Naive thymus-derived CD8-positive, alpha-beta T cell (primary cell): ENCODE results near the gene TRIM50. TPM values are rescaled to one million over a fixed set of nuclear protein-coding genes. Genes with fewer than 3 reads are reported as not detected.

Experiments
- ATAC-seq, 2 donors: fragments of 150-1000 bp; cut with Tn5 transposase in 1 of 2; sonication (Bioruptor Pico), chemical (Tn5 transposase) in 1 of 2; 1 replicate in 1 of 2; 2 replicates in 1 of 2; pipeline ENCODE4 v1.10.0; 2021; ENCODE audit warnings: mild to moderate bottlenecking in 2 of 2, moderate library complexity in 2 of 2
- POLR2A ChIA-PET: fragments of 350-600 bp; sonication (Branson Sonifier 250); formaldehyde crosslinking; loops from one replicate; lab custom pipeline; 2021; ENCODE audit warnings: antibody characterized with exemption; lab: Charles Lee
- DNase-seq, 10 donors: peaks; one replicate each; pipeline versions ENCODE4 v3.0.0 to v3.0.0-alpha.2; 2020 to 2022
- H3K27ac Mint-ChIP-seq, 10 donors: one replicate each; pipeline ENCODE4 v1.8.0; 2020 to 2022; ENCODE audit warnings: mild to moderate bottlenecking in 10 of 10, mixed read lengths in 10 of 10, moderate library complexity in 4 of 10, inconsistent platforms in 1 of 10
- H3K27me3 Mint-ChIP-seq, 5 donors: one replicate each; pipeline ENCODE4 v1.8.0; 2021 to 2022; ENCODE audit warnings: mixed read lengths in 5 of 5
- H3K36me3 Mint-ChIP-seq, 3 donors: one replicate each; pipeline ENCODE4 v1.8.0; 2020 to 2022; ENCODE audit warnings: mixed read lengths in 3 of 3, mild to moderate bottlenecking in 2 of 3, inconsistent platforms in 1 of 3
- H3K4me1 Mint-ChIP-seq, 4 donors: one replicate each; pipeline ENCODE4 v1.8.0; 2021 to 2022; ENCODE audit warnings: mixed read lengths in 4 of 4
- H3K4me3 Mint-ChIP-seq, 10 donors: one replicate each; pipeline ENCODE4 v1.8.0; 2020 to 2022; ENCODE audit warnings: mild to moderate bottlenecking in 10 of 10, mixed read lengths in 10 of 10, moderate library complexity in 6 of 10, inconsistent platforms in 1 of 10
- H3K9me3 Mint-ChIP-seq, 9 donors: one replicate each; pipeline ENCODE4 v1.8.0; 2020 to 2022; ENCODE audit warnings: mixed read lengths in 9 of 9, mild to moderate bottlenecking in 3 of 9, inconsistent platforms in 1 of 9, moderate library complexity in 1 of 9
- polyA plus RNA-seq, 3 donors: library from polyadenylated mRNA; unstranded; fragments of 300-500 nt; fragmentation: Illumina TruSeq; gene quantifications; one replicate each; pipeline ENCODE4 v1.2.3, GENCODE V29; 2021
- total RNA-seq, 8 experiments: library from RNA in 2 of 8; stranded (reverse) in 2 of 8; gene quantifications; one replicate each; pipeline ENCODE4 v1.2.3 and lab custom pipeline; 2021 to 2026

TRIM50 gene
- total and polyA plus RNA-seq, 5 experiments from 2014 or later: 0.25 TPM; not detected in 4

- Mint-ChIP-seq H3K9me3 (no peaks in the 10 kb centered on the region), H3K27me3 (peaks cover 3 to 11% (median 5%) of the 10 kb centered on the region in 5 donors), H3K36me3 (no peaks in the 10 kb centered on the region), H3K4me3 (peak overlapping the region in 2 of 10 donors; percentile 4 to 39), H3K4me1 (peaks cover 0 to 10% (median 5%) of the 10 kb centered on the region in 4 donors), H3K27ac (peak overlapping the region in 2 of 10 donors; percentile 18 to 76)
- DNase-seq (no peak), ATAC-seq (no peak)
- POLR2A ChIA-PET: no interaction called here
These were observed 32.0 kb upstream of the TRIM50 start for GRCh38 chr7:73359746-73360375.

- H3K4me3 Mint-ChIP-seq: peak overlapping the region in 3 of 10 donors; percentile 4 to 42 (median 39)
- no peaks in the 10 kb centered on the region for H3K9me3 Mint-ChIP-seq
- POLR2A ChIA-PET: no interaction called here
- ATAC-seq (no peak), DNase-seq (no peak)
- H3K36me3 Mint-ChIP-seq: no peaks in the 10 kb centered on the region
- H3K4me1 Mint-ChIP-seq: peaks cover 0 to 10% (median 5%) of the 10 kb centered on the region in 4 donors
- peaks cover 3 to 11% (median 5%) of the 10 kb centered on the region in 5 donors for H3K27me3 Mint-ChIP-seq
- peak overlapping the region in 3 of 10 donors; percentile 18 to 76 (median 62) for H3K27ac Mint-ChIP-seq
These were observed 31.4 kb upstream of the TRIM50 start for GRCh38 chr7:73359306-73359705.

GRCh38 chr7:73358590-73359275 lies 30.9 kb upstream of the TRIM50 start:
- POLR2A ChIA-PET: no interaction called here
- ATAC-seq (no peak), DNase-seq (no peak)
- Mint-ChIP-seq H3K27ac (peak overlapping the region in 4 of 10 donors; percentile 43 to 78 (median 62)), H3K27me3 (peaks cover 3 to 11% (median 5%) of the 10 kb centered on the region in 5 donors), H3K4me1 (peaks cover 0 to 10% (median 5%) of the 10 kb centered on the region in 4 donors), H3K9me3 (no peaks in the 10 kb centered on the region), H3K36me3 (no peaks in the 10 kb centered on the region), H3K4me3 (peak overlapping the region; percentile 26 to 66 (median 49))

DNA sequence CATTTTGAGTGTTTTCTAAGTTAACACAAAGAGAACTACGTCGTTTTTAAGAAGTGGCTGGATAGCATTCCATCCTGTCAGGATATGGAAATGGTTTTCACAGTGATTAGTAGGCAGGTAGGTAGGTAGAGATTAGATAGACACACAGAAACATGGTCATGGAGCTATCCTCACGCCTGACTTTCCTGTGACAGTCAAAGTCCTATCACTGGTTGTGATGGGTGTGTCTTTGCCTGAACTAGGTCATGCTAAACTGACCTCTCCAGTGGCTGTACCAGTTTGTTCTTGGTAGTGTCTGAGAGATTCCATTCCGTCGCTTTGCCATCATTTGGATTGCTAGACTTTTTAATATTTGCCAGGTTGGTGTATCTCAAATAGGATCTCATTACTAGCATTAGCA lies 28.3 kb upstream of the TRIM50 start:
- POLR2A ChIA-PET: no interaction called here
- Mint-ChIP-seq H3K4me3 (no peak overlapping the region), H3K27ac (no peak overlapping the region), H3K27me3 (peaks cover 3 to 11% (median 5%) of the 10 kb centered on the region in 5 donors), H3K9me3 (peaks cover 0 to 12% (median 4%) of the 10 kb centered on the region in 9 donors), H3K36me3 (peaks cover 0 to 2% (median 0%) of the 10 kb centered on the region in 3 donors), H3K4me1 (peaks cover 0 to 10% (median 5%) of the 10 kb centered on the region in 4 donors)
- no peak for DNase-seq
- no peak for ATAC-seq

DNA sequence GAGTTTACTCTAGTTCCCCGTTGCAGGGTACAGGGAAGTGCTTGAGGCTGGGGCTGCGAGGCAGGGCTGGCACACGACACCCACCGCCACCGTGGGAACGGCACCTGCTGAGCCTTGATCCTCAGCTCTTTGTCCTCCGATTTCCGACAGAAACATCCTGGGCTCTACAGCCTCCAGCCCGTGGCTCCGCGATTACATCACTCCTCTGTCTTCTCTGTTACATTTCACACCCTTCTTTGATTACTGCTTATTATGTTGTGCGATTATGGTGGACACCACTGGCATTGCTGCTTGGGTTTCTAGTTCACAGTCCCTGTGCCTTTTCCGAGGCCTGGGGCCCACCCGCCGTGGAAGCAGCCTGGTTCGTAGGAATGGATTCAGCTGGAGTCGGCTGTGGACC lies 26.9 kb upstream of the TRIM50 start:
- no peak overlapping the region for H3K4me3 Mint-ChIP-seq
- peaks cover 0 to 9% (median 2%) of the 10 kb centered on the region in 5 donors for H3K27me3 Mint-ChIP-seq
- H3K36me3 Mint-ChIP-seq: peaks cover 0 to 2% (median 0%) of the 10 kb centered on the region in 3 donors
- DNase-seq (no peak), ATAC-seq (no peak)
- H3K9me3 Mint-ChIP-seq: peaks cover 0 to 12% (median 4%) of the 10 kb centered on the region in 9 donors
- no peak overlapping the region for H3K27ac Mint-ChIP-seq
- POLR2A ChIA-PET: no interaction called here
- peaks cover 0 to 10% (median 5%) of the 10 kb centered on the region in 4 donors for H3K4me1 Mint-ChIP-seq

DNA sequence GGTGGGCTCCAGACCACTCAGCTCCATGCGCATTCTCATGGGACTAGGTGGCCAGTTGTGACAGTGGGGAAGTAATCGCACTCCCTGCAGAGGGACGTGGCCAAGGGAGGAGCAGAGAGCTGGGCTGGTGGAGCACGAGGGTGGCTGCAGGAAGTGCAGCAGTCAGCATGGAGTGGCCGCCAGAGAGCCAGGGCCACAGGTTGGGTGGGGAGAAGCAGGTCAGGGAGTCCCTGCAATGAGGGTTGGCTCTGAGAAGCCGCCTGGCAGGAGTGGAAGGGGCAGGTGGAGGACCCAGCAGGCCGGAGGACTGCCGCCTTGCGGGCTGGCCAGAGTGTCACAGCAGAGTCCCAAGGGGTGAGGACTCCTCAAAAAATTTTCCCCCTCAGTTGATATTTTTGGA lies 26.3 kb upstream of the TRIM50 start:
- H3K27me3 Mint-ChIP-seq: peaks cover 0 to 2% (median under 1%) of the 10 kb centered on the region in 5 donors
- POLR2A ChIA-PET: no interaction called here

DNA sequence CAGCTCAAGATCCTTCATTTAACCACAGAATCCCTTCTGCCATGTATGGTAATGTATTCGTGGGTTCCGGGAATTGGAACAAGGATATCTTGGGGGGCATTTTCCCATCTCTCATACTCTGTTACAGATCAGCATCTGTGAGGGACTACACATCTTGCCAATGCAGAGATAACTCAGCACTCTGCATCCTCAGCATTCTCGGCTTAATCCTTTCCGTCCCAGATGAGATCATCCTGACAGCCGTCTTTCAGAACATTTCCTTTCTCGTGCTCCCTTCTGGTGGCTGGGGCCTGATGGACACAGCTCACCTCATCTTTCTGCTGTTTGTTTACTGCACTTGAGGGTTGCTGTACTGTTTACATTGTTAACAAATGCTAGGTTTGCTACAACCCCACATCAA lies 25.4 kb upstream of the TRIM50 start:
- H3K27ac Mint-ChIP-seq: peak overlapping the region in 1 of 10 donors; percentile 75

More for the DNA sequence above, 26.3 kb upstream of the TRIM50 start:
- no peak for DNase-seq
- peaks cover 0 to 2% (median 0%) of the 10 kb centered on the region in 3 donors for H3K36me3 Mint-ChIP-seq
- peaks cover 0 to 12% (median 4%) of the 10 kb centered on the region in 9 donors for H3K9me3 Mint-ChIP-seq
- no peak overlapping the region for H3K4me3 Mint-ChIP-seq
- ATAC-seq: no peak
- H3K4me1 Mint-ChIP-seq: peaks cover 0 to 9% (median 4%) of the 10 kb centered on the region in 4 donors
- no peak overlapping the region for H3K27ac Mint-ChIP-seq

DNA sequence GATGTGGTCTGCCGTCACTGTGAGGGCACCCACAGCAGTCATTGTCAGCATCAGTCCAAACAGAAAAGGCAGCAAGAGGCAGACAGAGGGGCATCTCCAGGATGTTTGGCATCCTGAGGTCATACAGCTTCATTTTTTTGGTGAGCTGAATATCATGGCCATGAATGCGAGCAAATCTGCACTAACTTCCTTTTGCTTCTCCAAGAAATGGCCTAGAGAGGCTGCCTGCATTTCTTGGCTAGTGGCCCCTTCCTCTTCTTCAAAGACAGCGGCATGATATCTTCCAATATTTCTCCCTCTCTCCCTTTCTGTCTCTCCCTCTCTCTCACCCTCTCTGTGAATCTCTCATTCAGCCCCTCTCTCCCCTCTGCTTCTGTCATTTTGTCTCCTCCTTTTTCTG lies 24.9 kb upstream of the TRIM50 start:
- ATAC-seq (no peak), DNase-seq (no peak)
- no peak overlapping the region for H3K4me3 Mint-ChIP-seq
- peaks cover 0 to 2% (median 0%) of the 10 kb centered on the region in 5 donors for H3K27me3 Mint-ChIP-seq
- peaks cover 0 to 2% (median 0%) of the 10 kb centered on the region in 3 donors for H3K36me3 Mint-ChIP-seq
- H3K9me3 Mint-ChIP-seq: peaks cover 0 to 12% (median 4%) of the 10 kb centered on the region in 9 donors
- H3K27ac Mint-ChIP-seq: peak overlapping the region in 1 of 10 donors; percentile 75
- peaks cover 0 to under 1% (median 0%) of the 10 kb centered on the region in 4 donors for H3K4me1 Mint-ChIP-seq
- POLR2A ChIA-PET: no interaction called here

More for the DNA sequence above, 25.4 kb upstream of the TRIM50 start:
- DNase-seq: no peak
- Mint-ChIP-seq H3K9me3 (peaks cover 0 to 12% (median 4%) of the 10 kb centered on the region in 9 donors), H3K27me3 (peaks cover 0 to 2% (median 0%) of the 10 kb centered on the region in 5 donors), H3K4me1 (peaks cover 0 to 4% (median 2%) of the 10 kb centered on the region in 4 donors), H3K36me3 (peaks cover 0 to 2% (median 0%) of the 10 kb centered on the region in 3 donors), H3K4me3 (no peak overlapping the region)
- POLR2A ChIA-PET: no interaction called here
- ATAC-seq: no peak

DNA sequence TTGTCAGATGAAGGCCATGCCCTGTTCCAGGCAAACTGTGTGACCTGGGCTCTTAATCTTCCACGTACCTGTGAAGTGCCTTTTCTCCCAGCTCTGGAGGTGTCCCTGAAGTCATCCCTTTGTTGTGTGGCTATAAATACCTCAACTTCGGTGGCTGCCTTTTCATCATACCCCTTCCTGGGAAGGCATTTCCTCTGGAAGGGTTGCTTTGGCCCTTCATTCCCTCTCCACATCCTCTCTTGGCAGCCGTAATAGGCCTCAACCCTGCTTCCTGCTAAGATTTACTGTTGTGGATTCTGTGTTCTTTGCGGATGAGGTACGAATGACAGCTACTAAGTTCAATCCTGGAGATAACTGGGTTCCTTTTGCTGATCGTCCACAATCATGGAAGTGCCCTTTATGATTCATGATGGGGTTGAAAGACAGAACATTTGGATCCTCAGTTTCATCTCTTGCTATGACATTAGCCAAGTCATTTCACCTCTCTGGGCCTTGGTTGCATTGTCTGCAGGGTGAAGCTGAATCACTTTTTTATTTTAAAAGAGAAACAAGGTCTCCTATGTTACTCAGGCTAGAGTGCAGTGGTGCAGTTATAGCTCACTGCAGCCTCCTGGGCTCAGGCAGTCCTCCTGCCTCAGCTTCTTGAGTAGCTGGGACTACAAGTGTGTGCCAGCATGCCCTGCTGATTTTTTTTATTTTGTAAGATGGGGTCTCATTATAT lies 23.7 kb upstream of the TRIM50 start:
- Mint-ChIP-seq H3K36me3 (peaks cover 0 to 2% (median 0%) of the 10 kb centered on the region in 3 donors), H3K4me3 (no peak overlapping the region), H3K27ac (peak overlapping the region in 2 of 10 donors; percentile 46 to 73), H3K9me3 (peaks cover 0 to 12% (median 4%) of the 10 kb centered on the region in 9 donors), H3K27me3 (peaks cover 0 to 2% (median 0%) of the 10 kb centered on the region in 5 donors), H3K4me1 (no peaks in the 10 kb centered on the region)
- POLR2A ChIA-PET: no interaction called here
- no peak for DNase-seq
- ATAC-seq: no peak

DNA sequence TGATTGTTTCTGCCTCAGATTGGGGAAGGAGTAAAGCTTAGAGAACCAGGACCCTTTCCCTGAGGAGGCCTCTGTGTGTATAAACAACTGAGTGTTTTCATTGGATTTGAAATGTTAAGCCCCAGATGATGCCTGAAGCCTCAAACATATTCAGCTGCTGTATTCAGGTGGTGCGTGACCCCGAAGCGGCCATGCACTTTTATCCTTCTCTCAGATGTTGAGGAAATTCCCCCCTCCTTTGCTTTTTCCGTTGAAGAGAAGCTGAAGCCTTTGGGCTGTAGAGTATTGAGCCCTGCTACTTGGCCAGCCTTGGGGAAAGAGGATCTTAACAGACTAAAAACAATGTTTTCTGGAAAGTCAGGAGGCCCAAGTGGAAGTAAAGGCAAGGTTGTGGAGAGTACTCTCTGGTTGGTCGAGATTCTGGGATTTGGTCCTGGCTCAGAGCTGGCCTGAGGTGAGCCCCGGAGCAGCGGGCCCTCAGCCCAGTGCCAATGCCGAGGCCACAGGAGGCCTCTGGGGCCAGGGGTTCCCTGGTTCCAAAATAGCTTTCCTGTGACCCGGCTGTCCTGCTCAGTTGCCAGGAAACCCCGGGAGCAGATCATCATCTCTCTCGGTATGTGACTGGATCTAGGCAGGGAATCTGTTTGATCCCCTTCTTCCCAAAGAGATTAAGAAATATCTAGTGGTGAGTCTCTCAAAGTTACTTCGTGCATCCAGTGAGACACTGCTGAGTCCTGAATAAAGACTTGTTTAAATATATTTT lies 22.6 kb upstream of the TRIM50 start:
- Mint-ChIP-seq H3K27ac (no peak overlapping the region), H3K4me1 (no peaks in the 10 kb centered on the region), H3K9me3 (peaks cover 0 to 12% (median 4%) of the 10 kb centered on the region in 9 donors), H3K4me3 (no peak overlapping the region), H3K27me3 (peaks cover 0 to 2% (median 0%) of the 10 kb centered on the region in 5 donors), H3K36me3 (peaks cover 0 to 2% (median 0%) of the 10 kb centered on the region in 3 donors)
- POLR2A ChIA-PET: interaction anchor here (0.6 kb wide), 1 partner anchor 24 kb away, joined by 8 read pairs; no protein-coding TSS in a partner anchor
- no peak for DNase-seq
- ATAC-seq: no peak

GRCh38 chr7:73349763-73350162 lies 21.9 kb upstream of the TRIM50 start:
- no peak overlapping the region for H3K27ac Mint-ChIP-seq
- H3K4me1 Mint-ChIP-seq: no peaks in the 10 kb centered on the region
- peaks cover 0 to 2% (median 0%) of the 10 kb centered on the region in 3 donors for H3K36me3 Mint-ChIP-seq
- H3K27me3 Mint-ChIP-seq: no peaks in the 10 kb centered on the region
- H3K4me3 Mint-ChIP-seq: no peak overlapping the region
- ATAC-seq (no peak), DNase-seq (no peak)
- POLR2A ChIA-PET: no interaction called here
- H3K9me3 Mint-ChIP-seq: peaks cover 0 to 12% (median 4%) of the 10 kb centered on the region in 9 donors

DNA sequence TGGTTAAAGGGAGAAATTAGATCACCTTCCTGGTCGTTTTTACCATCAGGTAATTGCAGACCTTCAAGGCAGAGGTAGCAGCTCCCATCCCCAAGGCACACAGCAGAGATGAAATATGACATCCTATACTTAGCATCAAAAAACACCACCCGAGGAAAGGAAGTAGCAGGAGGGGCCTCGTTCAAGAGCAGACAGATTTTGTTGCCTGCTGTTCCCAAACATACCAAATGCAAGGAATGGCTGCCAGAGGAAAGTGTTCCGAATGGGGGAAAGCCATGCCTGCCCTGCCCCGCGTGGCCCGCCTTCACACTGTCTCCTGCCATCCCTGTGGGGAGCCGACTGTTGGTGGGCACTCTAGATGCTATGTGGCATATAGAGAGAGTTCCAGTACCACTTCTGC lies 18.1 kb upstream of the TRIM50 start:
- Mint-ChIP-seq H3K36me3 (no peaks in the 10 kb centered on the region), H3K27ac (no peak overlapping the region), H3K4me1 (no peaks in the 10 kb centered on the region), H3K9me3 (no peaks in the 10 kb centered on the region), H3K4me3 (no peak overlapping the region), H3K27me3 (peaks cover 0 to 8% (median 3%) of the 10 kb centered on the region in 5 donors)
- no peak for DNase-seq
- ATAC-seq: no peak
- POLR2A ChIA-PET: no interaction called here
